ENCODE results near the gene PAPPA2.

DNA sequence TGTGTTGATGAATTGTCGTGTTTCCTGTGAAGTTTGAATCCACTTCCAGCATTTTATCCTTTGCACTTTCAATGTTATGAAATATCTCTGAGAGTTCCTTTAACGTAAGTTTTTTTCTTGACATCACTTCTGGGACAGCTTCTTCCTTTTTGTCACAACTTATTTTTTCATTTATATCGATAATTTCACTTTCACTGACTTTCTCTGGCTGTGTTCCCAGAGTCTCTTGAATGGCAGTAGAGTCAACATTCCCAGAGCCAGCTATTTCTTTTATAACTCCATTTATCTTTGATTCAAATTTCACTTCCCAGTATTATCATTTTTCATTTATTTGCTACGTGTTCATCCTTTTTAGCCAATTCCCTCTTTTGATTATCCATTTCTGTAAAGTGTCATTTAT is 256.5 kb downstream of the PAPPA2 start:
- TF ChIP-seq, protein P1, sequence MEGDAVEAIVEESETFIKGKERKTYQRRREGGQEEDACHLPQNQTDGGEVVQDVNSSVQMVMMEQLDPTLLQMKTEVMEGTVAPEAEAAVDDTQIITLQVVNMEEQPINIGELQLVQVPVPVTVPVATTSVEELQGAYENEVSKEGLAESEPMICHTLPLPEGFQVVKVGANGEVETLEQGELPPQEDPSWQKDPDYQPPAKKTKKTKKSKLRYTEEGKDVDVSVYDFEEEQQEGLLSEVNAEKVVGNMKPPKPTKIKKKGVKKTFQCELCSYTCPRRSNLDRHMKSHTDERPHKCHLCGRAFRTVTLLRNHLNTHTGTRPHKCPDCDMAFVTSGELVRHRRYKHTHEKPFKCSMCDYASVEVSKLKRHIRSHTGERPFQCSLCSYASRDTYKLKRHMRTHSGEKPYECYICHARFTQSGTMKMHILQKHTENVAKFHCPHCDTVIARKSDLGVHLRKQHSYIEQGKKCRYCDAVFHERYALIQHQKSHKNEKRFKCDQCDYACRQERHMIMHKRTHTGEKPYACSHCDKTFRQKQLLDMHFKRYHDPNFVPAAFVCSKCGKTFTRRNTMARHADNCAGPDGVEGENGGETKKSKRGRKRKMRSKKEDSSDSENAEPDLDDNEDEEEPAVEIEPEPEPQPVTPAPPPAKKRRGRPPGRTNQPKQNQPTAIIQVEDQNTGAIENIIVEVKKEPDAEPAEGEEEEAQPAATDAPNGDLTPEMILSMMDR (IDR thresholded peaks at IDR 0.05): no peak
- no peak for TF ChIP-seq POLR2AphosphoS5 (IDR thresholded peaks at IDR 0.05; ENCODE audit: low read depth, low read length)
- TF ChIP-seq SIN3A (IDR thresholded peaks at IDR 0.05; ENCODE audit: borderline replicate concordance, insufficient read depth, low read depth, low read length): no peak
- TF ChIP-seq, protein P2, sequence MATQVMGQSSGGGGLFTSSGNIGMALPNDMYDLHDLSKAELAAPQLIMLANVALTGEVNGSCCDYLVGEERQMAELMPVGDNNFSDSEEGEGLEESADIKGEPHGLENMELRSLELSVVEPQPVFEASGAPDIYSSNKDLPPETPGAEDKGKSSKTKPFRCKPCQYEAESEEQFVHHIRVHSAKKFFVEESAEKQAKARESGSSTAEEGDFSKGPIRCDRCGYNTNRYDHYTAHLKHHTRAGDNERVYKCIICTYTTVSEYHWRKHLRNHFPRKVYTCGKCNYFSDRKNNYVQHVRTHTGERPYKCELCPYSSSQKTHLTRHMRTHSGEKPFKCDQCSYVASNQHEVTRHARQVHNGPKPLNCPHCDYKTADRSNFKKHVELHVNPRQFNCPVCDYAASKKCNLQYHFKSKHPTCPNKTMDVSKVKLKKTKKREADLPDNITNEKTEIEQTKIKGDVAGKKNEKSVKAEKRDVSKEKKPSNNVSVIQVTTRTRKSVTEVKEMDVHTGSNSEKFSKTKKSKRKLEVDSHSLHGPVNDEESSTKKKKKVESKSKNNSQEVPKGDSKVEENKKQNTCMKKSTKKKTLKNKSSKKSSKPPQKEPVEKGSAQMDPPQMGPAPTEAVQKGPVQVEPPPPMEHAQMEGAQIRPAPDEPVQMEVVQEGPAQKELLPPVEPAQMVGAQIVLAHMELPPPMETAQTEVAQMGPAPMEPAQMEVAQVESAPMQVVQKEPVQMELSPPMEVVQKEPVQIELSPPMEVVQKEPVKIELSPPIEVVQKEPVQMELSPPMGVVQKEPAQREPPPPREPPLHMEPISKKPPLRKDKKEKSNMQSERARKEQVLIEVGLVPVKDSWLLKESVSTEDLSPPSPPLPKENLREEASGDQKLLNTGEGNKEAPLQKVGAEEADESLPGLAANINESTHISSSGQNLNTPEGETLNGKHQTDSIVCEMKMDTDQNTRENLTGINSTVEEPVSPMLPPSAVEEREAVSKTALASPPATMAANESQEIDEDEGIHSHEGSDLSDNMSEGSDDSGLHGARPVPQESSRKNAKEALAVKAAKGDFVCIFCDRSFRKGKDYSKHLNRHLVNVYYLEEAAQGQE (IDR thresholded peaks at IDR 0.05; ENCODE audit: insufficient read depth in 1 of 2, low read depth in 2 of 2, low read length in 1 of 2): no peak
- TF ChIP-seq TCF7L2 (IDR thresholded peaks at IDR 0.05; ENCODE audit: low read depth, low read length): no peak
